ENCODE measurements around the gene MYO5B.

MYO5B gene

DNA sequence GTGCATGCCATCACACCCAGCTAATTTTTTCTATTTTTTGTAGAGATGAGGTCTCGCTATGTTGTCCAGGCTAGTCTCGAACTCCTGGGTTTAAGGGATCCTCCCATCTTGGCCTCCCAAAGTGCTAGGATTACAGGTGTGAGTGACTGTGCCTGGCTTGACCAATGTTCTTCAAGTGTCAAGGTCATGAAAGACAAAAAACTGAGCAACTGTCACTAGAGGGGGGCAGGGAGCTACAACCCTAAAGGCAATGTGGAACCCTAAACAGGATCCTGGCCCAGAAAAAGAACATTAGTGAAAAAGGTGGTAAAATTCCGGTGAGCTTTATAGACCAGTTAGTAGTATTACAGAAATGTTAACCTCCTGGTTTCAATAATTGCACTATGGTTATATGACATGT is 7.3 kb downstream of the MYO5B start:
- no peak for DNase-seq

DNA sequence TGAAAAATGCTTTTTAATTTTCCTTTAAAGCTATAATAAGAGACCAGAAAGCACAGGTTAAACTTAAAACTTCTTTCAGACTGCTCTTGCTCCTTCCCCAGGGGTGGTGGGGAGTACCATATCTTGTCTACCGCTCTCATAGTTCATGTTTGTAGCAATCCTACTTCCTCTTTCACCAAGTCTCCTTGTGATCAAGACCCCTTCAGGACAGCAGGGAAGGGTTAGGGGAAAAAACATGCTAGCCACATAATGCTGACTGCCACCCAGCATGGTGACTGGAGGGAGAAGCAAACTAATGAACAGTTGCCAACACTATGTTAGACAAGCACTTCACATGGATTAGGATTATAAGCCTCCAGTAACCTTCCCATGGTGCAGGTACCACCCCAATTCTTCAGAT is 8.6 kb downstream of the MYO5B start:
- no peak for DNase-seq

DNA sequence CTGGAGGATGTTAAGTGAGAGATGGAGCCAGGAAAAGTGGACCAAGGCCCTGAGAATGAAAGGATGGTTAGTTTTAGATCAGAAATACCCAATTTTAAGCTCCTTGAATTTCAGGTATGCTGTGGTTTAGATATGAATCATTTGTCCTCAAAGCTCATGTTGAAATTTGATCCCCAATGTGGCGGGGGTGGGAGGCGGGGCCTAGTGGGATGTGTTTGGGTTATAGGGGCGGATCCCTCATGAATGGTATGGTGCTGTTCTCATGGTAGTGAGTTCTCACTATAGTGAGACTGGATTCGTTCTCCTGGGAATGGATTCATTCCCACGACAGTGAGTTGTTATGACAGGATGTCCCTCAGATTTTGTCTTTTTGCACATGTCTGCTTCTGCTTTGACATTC is 11.4 kb downstream of the MYO5B start:
- DNase-seq: no peak

DNA sequence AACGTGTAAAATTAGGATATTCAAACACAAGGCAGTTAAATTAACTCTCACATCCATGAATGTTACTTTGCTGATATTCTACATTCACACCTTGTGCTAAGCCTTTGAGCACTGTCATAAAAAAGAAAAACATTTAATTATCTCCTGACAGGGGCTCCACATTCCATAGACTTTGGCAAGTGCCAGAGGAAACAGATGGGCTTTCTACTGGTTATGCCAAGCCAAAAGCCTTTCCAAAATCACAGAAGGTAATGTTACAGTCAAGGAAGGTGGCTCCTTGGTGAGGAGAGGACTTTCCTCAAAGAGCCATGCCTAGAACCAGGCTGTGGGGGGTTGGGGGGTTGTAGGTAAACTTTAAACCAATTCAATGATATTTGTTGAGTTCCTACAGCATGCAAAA is 12.4 kb downstream of the MYO5B start:
- DNase-seq: no peak

DNA sequence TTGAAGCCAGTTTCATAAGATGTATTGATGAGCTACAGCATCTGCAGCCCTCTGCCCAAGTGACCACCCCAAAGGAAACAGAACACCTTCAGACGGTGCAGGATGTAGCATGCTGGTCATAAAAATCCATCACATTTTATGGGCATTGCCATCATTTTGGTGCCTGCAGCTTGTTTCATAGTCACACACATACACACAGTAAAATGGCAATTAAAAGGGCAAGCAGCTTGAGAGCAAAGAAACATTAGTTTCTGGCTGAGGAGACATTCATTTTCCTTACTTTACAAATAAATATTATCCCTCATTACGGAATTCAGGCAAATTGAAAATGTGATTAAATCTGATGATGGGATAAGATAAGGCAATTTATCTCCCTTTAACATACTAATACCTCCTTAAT is 13.4 kb downstream of the MYO5B start:
- DNase-seq: no peak

DNA sequence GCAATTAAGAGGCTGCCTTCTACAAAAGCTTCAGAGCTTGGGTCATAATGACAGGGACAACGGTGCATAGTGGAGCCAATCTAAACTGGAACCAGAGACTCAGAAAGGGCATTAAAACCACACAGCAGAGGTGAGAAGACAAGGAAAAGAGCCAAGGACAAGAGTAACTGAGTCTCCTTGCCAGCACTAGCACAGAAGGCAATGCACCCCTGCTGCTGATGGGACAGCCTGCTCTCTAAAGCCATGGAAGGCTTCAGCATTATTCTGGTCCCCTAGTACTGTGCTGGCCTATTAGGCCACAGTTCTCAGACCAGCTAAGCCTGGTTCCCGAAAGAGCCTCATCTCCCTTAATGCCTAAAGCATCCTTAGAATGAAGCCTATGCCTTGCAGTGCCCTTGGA is 15.5 kb downstream of the MYO5B start:
- no peak for DNase-seq

DNA sequence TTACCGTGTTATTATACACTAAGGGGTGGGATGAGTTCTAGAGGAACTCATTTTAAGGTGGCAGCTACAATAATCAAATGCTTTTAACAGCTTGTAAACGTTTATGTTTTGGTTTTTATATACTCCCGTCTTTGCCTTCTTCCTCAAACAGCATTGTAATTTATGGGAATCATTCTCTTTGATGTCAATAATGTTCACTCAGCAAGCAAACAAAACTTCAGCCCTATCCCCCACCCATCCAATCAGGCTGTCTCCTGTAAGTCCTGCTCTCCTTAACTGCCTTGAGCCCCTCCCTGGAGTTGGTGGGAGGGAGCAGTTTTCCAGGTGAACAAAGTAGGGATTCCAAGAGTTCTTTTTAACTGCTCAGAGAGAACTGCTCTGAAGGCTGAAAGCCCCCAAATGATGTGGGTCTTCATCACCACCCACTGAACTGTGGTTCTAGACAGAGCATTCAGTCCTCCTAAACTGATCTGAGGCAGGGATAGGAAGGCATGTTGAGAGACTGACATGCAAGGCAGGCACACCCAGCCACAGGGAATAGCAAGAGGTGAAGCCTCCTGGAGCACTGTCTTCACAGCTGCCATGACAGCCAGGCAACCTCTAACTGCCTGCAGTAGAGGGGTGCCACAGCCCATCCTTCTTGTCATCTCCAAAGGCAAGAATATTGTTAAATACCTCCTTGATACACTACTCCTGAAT is 17.5 kb downstream of the MYO5B start:
- no peak for DNase-seq

DNA sequence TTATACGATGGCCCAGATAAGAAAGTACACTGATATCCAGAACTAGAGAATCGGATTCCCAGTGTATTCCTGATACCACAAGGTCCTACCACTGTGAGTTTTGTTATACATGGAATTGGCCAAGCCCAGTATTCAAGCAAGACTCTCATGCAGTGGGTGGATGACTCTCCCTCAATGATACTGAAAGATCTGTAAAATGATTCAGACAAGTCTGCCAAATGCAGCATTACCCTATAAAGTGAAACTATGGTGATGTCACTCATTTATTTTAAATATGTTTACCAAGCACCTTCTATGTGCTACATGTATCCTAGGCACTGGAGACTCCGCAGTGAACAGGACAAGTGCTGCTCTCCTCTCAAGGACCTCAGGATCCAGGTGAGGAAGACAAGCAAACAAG is 22.6 kb downstream of the MYO5B start:
- DNase-seq: no peak

DNA sequence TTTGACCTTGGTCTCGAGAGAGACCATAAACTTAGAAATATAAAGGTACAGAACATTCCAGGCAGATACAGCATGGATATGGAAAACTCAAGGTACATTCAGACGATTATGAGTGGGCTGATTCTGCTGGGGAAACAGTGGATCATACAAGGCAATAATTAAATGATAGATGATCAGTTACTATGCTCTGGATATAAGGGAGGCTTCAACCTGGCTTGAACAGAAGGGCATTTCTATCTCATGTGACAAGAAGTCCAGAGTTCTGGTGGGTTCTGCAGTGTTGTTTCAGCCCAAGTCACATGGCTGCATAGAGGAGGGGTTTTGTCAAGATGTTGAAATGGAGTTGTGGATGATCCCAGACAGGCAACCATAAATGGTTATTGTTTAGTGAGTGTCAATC is 23.5 kb downstream of the MYO5B start:
- DNase-seq: no peak

DNA sequence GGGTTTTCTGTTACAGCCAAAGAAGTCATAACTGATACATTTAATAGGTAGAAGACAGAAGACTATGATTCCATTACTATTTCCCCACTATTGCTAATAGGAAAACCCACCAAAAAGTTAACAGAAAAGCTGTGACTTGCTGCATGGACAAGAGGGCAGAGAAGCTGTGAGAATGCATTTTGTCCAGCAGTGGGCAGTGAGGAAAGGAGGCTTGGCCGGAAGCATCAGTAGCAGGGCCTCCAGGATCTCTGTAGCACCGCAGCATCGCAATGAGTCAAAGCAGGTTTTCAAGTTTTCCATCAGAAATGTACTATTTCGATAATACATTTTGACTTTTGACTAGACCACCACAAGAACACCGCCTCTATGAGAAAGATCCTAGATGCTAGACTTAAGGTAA is 24.9 kb downstream of the MYO5B start:
- DNase-seq: no peak

DNA sequence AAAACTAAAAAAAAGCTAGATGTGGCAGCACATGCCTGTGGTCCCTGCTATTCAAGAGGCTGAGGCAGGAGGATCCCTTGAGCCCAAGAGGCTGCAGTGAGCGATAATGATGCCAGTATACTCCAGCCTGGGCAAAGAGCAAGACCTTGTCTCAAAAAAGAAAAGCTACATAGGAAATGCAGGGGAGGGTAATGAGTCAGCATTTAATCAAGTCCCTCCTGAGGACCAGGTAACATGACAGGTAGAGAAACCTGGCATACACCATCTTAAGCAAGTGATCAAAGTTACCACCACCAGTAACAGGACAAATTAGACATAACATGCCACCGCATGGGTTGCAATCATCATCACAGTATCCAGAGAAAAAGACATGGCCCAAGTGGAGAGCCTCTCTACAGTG is 25.8 kb downstream of the MYO5B start:
- no peak for DNase-seq

DNA sequence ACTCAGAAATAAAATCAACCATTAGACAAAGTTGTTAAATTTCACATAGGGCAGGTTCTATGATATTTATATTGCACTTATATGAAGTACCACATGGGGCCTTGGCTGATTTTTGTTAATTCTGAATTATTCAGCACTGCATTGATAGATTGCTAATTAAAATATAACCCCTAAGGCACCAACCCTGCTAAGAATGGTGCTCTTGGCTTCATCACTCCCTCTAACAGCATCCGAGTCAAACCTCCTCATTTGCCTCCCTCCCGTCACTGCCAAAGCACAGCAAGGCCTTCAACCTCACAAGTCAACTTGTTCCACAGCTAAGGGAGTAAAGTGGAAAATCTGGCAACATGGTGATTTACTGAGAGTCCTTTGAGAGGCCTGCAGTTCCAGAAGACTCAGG is 27.0 kb downstream of the MYO5B start:
- DNase-seq: no peak

DNA sequence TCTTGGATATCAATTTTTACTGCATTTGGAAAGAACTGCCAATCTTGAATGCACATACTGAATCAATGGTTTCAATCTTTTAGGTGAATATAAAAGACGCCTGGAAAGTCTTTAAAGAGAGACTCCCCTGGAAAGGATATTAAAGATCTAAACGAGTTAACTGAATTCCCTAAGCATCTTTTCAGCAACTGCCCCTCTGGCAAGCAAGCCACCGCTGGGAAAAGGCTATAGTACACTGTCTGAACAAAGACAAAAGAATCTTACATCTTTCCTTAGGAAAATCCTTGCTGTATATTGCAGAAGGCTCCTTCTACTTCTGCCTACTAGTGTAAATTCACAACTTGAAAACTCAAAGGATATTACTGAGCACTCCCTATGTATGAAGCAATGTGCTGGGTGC is 28.0 kb downstream of the MYO5B start:
- DNase-seq: no peak

DNA sequence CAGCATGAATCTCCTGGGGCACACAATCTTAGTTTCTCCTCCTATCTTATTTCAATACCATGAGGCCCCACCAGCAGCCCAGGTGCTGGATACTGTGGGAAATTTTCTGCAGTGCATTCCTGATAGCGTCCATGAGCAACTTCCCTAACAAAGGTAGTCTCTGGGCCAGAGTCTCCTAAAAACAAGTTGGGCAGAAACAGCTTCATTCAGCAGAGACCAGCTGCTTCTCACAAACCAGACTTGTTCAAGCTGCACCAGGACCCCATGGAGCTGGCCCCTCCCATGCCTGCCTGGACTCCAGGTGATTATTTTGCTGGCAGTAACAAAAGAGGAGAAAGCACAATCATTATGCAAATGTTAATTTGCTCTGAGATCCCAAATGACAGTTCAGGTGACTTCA is 31.4 kb downstream of the MYO5B start:
- DNase-seq: no peak

DNA sequence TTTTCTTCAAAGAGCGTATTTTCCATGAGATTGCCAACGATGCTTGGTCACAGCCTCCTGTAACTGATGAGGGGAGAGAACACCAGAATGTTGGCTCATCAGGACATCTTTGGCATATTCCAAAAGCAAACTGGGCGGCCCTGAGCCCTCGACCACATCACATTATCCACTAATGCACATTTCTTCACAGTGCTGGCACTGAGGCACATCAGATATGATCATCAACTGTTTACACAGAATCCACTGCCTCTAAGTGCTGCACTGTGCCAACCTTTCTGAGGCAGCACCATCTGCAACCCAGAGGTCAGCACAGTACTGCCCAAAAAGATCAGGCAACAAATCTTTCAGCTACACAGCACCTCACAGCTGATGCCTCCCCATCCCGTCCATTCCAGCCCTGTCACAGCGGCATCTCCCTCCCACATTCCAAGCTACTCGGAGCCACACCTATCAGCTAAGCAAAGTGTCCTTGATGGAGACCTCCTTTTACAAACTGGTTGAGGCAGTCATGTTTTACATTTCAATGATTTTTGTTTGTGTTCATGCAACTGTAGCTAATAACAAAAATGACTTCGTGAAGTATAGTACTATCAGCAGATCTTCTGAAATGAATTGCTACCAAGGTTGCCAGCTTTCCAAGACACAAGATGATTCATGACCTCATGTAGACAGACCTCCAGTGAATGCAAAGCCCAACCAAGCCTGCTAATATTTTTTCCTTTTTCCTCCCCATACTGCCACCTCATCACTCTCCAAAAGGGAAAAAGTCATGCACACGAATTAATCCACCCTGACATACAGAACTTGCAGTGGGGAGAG is 32.3 kb downstream of the MYO5B start:
- DNase-seq: no peak

DNA sequence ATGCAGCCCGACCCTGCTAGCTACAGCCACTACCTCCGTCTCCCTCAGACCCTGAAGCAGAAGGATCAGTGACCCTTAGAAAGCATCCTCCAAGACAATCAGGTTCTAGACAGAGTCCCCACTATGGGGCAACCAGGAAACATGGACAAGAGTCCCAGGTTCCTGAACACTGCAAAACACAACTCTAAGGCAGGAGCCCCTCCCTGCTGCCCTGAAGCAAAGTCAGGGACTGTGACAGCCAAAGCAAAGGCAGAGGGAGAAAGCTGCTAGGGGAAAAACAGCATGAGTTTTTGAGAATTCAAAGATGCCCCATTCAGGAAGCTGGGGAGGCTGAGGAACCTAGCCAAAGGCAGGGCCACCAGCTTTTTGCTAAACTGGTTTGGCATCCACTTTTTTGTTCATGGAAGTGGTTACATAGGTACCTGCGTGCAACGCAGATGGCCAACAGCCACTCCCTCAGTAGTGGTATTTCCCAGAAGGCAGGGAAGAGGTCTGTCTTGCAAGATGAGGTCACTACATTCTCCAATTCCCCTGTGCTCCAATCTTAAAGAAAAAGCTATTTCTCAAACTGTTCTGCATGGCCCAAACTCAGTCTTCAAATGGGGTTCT is 33.2 kb downstream of the MYO5B start:
- no peak for DNase-seq

DNA sequence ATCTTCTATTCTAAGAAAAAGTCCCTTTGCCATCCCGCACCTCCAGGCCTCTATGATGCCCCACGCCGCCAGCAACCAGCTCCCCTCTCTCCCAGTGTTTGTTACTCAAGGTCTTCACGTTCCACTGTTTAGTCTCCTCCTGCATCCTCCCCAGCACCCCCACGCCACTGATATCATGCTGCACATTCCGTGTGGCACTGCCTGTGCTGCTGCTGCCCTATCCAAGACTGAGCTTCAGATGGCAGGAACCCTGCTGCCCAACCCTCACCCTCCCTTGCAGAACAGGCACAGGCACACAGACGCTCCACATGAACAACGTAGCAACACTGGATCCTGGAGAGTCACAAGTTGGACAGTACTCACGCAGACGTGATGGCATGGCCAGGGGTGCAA is 35.3 kb downstream of the MYO5B start:
- no peak for DNase-seq

DNA sequence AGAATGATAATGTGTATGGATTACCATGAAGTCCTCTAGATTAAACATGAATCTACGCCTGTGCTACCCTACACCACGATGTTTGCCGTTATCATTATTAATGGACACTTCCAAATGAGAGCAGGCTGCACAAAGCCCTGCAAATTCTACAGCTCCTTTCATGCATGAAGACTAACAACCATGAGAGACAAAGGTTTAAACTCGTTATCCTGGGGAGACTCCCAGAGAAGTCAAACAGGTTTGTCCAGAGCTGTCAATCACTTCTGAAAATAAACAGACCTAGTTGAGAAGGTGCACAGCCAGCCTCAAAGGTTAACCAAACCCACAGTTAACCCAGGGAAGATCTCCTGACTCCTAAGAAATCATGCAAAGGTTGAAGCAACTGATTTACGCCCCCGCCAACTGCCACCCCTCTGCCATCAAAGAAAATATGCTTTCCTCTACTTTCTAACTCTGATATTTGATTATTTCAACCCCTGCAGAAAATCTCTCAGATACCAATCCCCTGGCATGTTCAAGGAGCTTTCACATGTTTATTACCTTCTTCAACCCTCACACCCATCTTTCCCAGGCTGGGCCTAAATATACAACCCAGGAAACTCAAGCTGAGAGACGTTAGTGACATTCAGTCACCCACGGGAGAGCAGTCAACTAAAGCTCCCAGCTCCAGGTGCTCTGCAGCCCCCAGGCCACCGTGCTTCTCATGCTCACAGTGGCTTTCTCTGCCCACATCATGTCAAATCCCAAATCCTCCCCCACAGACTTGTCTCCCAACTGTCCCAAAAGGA is 35.9 kb downstream of the MYO5B start:
- no peak for DNase-seq

DNA sequence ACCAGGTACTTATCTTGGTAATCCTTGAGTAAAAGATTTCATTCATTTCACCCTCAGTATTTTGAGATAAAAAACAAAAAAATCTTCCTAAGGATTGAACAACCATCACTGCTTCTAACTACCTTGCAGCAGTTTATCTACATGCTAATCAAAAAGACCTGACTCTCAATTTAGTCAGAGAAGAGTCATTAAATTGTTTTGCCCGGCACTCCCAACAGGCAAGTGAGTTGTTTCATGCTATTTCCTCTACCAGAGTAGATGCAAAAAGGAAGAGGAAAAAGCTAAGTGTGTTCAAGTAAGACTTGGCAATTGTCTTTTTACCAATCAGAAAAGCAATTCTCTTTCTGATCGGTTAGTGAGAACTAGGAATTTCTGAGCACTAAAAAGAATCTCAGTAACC is 39.5 kb downstream of the MYO5B start:
- no peak for DNase-seq

DNA sequence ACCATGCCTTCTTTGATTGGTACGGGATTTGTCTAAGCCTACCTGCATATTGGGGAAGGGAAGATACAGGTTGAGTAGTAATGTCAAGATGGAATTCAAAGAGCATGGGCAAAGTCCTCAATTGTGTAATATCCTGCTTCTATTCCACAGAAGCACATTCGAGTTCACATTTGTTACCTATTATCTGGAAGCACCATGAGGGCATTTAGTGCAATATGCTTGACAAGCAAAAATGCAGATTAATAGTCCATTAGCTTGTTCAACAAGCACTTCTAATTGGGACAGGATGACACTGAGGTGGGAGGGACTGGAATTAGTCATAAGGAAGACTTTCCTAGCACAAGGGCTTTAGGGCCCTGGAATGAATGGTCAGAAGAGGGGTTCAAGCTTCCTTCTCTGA is 40.5 kb downstream of the MYO5B start:
- DNase-seq: no peak

DNA sequence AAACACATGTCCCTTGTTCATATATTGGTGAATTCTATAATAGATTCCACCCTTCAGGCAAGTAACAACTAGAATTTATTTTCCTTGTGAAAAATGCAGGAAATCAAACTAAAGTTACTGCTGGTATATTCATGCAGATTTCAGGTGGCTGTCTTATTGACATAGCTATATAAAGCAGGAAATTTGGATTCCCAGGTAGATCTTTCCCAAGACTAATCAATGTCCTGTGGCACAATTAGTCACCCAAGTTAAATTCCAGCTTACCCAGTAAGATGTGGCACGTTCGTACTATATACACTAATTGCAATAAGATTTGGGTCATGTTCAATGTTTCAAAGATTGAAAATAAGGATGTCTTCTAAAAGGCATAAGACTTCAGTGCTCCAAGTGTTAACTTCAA is 42.0 kb downstream of the MYO5B start:
- no peak for DNase-seq

DNA sequence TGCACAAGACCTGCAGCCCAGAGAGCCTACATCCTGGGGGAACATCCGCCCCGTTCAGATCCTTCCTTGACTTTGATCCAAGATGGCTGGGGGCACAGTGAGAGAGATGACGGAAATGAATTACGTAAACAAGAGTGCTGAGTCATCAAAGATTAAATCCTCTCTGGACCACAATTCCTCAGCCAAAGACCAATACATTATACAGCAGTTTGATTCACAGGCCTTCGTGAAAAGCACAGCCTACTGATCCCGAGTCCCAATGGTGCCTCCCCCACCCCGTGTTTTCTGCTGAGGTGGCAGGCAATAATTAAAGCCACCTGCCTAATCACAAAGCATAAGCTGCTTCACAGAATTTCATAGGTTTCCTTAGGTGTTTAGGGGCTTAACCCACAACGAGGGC is 43.0 kb downstream of the MYO5B start:
- DNase-seq: no peak

DNA sequence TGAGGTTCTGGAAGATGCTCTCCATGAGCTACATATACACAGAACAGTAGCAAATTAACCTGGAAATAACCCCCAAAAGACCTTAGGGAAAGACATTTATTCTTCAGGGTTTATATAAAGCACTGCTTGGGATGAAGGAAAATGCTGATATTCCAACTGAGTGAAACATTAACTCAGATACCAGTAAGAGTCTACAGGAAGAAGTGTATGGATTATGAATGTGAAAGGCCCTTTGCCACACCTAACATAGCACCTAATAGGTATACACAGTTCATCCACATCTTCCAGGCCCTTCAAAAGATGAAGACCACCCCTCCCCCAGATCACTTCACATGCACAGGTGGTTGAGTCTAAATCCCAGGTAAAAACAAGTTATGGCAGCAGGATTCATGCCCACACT is 50.4 kb downstream of the MYO5B start:
- no peak for DNase-seq

DNA sequence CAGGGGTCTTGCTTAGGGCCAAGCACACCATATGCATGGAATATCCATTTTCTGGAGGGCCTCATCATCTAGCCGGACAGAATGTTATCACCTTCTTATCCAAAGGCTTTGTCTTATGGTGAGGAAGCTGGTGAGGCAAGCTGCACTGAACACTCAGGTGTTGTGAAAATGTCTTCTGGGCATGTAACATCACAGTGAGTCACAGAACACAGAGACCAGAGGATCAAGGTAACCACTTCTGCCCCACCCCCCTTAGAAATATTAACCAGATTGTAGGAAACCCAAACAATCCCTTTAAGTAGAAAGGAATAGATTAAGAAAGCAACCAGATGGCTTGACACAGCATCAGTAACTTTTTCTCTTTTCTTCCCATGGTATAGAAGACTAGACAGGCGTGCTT is 51.1 kb downstream of the MYO5B start:
- no peak for DNase-seq
